ENCODE results near the gene KCTD5.
"Not testable (repeated sequence)": the region's sequence is repeated elsewhere in the genome, so short reads cannot be mapped to it uniquely, and the experiment has no call there.

The KCTD5 gene

DNA sequence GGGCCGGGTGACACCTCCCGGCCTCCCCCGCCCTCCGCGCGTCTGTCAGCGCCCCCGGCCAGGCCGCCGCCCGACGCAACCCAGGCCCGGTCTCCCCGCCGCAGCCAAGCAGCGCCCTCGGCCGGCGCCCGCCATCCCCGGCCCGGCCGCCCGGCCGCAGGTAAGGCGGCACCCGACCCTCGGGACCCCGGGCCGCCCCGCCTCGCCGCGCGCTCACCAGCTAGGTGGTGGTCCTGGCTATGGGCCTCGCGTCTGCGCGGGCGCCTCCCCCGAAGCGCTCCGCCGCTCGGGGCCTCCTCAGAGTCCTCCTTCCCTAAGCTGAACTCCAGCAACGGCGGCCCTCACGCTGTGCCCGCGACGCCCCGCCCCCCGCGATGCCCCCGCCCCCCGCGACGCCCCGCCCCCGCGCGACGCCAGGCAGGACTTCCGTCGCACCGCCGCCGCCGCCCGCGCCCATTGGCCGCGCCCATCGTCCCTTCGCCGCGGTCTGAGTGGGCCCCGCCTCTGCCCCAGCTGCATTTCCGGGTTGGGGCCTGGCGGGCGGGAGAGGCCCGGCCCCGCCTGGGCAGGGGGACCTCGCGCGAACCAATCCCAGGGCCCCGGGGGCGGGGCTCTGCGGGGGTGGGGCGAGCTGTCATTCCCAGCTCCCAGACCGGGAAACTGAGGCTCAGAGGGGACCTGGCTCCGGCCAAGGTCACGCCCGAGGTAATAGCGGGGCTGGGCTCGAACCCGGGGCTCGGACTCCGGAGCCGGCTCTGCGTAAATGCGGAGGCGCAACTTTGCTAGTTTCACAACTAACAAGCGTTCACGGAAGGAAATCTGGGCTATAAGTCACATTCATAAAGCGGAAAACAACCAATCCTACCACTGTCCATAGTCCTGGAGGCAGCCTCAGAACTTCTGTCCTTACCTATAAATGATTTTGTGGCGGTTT lies 9.0 kb upstream of the KCTD5 start:
- DNase-seq (ENCODE audit: low read depth): peak; percentile 97

DNA sequence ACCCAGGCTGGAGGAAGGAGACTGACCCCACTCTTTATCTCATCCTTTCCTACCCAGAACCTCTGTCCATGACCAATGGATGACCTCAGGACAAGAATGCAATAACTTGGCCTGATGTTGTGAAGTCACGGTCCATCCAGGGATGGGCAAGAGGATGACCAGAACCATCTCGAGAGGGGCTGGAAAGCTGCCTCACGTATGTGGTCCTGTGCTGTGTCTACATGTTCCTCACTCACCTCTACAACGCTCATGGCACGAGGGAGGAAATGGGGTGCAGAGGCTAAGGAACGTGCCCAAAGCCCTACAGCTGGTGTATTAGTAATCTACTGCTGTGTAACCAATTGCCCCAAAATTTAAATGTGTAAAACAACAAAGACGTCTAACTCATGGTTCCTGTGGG lies 7.3 kb upstream of the KCTD5 start:
- DNase-seq (ENCODE audit: low read depth): no peak

DNA sequence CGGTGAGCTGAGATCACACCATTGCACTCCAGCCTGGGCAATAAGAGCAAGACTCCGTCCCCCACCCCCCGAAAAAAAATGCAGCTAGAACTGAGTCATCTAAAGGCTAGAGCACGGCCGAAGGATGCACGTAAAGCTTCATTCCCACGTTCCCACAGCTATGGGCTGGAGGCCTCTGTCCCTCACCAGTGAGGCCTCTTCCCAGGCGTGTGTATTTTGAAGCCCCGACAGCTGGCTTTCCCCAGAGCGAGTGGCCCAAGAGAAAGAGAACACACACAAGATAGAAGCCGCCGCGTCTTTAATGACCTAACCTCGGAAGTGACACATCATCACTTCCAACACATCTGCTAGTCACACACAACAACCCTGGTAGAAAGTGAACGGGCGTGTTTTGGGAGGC lies 6.6 kb upstream of the KCTD5 start:
- DNase-seq (ENCODE audit: low read depth): no peak

DNA sequence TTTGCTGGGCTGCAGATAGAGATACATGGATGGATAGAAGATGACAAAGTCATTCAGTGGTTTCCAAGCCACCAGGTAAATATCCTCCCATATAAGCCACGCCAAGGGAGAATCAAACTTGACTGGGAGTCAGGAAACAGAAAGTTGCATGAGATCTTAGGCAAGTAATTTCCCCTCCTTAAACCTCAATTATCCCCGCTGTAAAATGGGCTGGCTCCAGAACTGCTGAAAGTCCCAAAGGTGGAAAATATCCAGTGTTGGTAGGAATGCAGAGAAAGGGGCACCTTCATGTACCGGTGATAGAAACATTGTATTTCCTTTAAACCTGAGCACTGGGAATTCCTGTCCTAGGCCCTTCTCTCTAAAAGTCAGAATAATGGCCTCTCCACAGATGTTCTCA lies 5.4 kb upstream of the KCTD5 start:
- DNase-seq (ENCODE audit: low read depth): not testable (repeated sequence)

DNA sequence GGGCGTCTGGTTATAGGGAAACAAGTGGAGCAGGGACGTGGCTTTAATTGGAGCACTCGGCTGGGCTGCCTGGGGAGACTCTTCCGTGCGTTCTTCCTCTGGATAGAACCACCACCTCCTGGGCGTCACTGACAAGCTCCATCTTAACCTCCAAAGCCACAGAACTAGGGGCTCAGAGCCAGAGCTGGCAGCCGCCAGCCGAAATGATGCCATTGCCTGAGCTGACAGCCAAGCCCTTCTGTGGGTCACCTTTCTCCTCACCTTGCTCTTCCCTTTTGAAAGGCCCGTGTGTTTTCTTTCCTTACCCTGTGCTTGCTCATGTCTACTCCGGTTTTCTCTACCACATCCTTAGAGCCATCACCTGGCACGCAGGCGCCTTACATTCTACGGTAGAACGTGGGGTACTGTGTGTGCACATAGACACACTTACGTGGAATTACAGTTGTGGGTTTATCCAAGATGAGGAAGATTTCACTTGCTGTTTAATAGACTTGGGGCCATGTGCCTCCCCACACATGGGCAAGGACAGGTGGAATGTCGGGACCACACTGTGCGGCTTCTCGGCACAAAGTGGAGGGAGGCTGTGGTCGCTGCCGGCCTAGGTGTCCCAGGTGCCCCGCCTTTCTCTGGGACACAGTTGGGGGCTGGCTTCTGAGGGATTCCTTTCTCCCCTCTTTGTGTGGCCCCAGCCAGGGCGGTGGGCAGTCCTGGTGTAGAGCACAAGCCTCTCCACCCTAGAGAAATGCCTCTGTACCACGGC lies 3.9 kb upstream of the KCTD5 start:
- DNase-seq (ENCODE audit: low read depth): not testable (repeated sequence)

DNA sequence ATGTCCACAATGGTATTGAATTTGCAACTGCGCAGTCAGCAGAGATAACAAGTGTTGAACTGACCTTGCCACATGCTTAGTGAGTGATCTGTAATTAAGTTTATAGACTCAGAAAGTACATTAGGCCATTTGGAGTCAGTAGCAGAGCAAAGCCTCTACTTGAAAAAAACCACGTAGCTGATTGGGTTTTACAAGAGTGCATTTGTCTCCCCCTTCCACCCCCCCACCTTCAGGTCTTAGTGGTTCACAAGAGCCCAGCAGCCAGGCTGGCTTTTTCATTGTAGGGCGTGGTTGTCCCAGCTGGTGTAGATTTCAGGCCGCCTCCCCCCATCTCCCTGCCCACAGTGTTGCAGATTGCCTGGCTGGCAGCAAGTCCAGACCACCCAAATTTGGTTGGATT lies 2.4 kb upstream of the KCTD5 start:
- DNase-seq (ENCODE audit: low read depth): not testable (repeated sequence)

DNA sequence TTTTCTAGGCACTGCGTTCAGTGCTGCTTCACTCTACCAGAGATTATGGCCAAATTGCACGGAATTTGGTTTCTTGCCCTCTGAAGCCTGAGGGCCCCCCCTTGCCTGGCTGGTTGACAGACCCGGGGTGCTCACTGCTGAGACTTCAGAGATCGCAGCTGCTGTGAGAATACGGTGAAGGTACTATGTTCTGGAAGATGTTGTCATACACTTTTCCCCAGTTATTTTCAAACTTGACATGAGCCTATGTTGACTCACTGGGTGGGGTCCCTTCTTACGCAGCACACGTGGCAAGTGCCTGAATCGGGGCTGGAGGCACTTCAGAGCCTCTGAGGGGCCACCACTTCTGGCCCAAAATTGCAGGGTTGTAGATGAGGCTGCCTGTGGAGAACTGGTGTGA lies 2.0 kb upstream of the KCTD5 start:
- DNase-seq (ENCODE audit: low read depth): not testable (repeated sequence)

DNA sequence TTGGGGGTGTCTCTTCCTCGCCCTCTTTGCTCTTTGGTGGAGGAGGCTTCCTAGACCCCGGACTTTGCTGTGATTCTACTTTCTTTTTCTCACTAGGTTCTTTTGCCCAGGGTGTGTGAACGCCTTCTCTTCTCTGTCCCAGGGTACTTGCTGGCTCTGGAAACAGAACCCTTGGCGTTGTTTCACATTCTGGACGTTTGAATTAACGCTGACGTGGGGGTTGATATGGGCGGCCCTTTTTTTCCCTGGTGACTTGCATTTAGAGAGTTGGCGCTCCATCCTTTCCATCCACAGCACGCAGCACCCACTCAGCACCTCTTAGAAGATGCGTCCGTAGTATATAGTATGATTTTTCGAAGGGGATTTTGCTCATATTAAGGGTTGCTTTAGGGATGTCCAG lies 718 bp downstream of the KCTD5 start:
- not testable (repeated sequence) for DNase-seq (ENCODE audit: low read depth)

DNA sequence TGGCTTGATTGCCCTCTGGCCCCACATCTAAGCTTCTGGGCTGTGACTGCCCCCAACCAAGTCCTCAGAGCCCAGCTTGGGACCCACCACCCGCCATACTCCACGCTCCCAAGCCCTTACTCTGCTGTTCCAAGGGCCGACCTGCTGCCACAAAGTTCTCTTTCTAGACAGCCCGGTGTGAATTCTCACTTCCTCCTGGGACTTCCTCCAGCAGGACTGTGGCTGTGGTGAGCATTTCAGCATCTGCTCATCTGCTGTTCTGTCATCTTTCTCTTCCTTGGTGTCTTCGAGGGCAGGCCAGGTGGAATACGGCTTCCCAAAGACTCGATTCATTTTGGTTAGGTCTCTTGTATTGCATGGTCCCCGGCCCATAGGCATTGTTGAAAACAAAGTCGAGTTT lies 3.8 kb downstream of the KCTD5 start:
- DNase-seq (ENCODE audit: low read depth): not testable (repeated sequence)

DNA sequence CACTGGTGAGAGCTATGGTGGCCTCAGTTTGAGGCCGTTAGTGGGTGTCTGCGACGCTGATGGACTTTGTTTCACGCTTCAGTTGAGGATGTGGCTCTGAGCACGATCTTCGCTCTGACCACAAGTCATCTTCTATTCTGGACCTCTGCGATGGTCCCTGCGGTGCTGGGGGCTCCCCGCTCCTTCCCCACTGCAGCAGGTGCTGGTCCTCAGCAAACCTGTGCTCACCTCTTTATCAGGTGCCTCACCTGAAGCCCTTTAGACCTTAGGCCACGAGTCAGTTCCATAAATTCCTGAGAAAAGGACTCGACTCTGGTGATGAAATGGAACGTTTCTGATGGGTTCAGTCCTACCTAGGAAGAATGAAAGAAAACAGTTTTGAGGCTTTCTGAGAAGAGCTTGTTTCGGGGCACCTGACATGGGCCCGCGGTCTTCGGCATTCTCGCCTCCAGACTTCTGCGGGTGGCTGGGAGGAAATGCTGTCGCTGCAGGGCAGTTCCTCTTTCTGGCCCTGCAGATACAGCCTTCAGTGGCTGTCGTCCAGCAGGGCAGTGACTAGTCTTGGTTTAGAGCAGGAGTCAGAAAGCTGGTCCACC lies 4.7 kb downstream of the KCTD5 start:
- no peak for DNase-seq (ENCODE audit: low read depth)

DNA sequence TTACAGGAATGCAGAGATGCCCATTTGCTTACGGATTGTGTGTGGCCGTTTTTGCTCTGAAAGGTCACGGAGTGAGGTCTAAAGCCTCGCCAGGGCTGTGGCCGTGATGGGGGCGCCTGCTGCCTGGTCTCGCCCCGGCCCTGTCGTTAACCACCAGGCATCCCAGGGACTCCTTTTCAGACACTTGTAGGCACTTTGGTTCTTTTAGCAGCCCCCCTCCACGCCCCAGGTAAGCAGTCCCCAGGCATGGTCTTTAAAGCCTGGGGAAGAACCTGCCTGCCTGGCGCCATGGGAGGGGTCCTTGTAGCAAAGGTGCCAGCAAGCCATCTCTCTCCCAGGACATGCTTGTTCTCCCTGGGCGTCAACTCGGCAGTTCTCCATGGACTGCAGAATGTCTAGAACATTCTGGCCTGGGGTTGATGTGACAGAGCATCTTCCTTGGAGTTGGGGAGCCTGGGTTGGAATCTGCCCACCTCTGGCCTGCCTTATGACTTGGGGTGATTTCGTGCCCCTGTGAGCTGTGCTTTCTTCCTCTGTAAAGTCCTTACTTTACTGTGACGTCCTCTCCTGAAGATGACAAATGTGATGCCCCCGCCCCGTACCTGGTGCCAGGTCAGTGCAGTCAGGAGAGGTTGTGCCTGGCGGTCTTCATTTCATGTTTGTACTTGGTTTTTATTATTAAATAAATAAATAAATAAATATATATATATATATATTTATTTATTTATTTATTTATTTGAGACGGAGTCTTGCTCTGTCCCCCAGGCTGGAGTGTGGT lies 5.4 kb downstream of the KCTD5 start:
- DNase-seq (ENCODE audit: low read depth): no peak

DNA sequence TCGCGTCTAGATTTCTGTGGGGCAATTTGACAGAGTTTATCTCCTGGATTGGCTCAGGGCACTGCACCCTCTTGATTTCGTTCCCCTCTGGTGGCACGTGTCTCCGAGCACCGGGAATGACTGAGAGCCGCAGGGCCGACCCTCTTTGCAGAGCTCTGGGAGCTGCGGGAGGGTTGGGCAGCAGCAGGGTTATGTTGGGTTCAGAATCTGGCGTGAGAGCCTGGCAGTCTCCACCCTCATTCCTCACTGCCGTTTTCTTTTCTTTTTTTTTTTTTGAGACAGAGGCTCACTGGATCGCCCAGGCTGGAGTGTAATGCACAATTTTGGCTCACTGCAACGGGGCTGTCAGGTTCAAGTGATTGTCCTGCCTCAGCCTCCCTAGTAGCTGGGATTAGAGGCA lies 7.1 kb downstream of the KCTD5 start:
- DNase-seq (ENCODE audit: low read depth): not testable (repeated sequence)

DNA sequence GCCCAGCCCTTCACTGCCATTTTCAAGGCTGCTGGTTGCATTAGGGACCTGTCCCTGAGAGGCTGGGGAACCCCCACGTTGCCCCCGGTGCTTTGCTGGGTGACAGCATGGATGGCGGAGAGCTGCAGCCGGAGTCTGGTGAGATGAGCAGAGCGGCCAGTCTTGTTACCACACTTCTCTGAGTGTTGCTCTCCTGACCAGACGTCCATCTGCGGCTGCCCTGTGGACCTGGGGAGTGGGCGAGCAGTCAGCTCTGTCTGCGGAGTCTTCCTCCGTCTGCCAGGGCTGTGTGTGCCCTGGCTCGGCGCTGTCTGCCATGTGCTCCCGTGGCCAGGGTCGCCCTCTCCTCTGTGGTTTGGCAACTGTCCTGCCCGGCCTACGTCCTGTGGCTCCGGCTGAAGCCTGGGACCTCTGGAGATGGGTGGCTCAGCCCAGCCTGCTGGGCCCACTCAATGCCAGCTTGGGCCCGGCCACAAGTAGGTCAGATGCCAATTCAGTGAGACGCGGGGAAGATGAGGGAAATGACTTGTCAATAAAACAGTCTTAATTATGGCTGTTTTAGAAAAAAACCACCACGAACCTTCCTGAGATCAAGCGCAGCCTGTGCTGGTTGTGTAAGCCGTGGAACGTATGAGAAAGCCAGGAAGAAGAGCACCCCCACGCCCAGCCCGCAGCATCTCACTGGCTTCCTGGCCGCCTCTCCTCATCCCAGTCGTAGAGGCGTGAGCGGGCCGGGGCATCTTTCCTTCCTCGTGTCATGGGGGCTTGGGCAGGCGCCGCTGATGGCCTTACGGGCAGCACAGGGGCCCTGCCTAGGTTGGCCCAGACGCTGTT lies 7.9 kb downstream of the KCTD5 start:
- DNase-seq (ENCODE audit: low read depth): no peak

DNA sequence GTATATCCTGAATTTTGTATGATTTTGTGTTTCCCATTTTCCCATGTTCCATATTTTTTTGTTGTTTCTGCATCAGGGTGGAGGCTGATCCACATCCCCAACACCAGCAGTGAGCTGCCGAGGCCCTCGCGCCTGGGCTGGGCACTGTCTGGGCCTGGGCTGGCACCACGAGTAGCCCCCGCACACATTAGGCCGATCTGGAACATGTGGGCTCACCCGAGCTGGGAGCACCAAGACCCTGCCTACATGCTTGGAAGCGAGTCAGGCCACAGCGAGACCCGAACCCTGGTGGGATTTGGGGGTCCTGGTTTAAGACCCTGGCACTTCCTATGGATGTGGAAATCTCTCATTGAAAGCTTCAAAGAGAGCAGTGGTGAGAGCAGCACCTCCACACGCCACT lies 8.5 kb downstream of the KCTD5 start:
- DNase-seq (ENCODE audit: low read depth): no peak

DNA sequence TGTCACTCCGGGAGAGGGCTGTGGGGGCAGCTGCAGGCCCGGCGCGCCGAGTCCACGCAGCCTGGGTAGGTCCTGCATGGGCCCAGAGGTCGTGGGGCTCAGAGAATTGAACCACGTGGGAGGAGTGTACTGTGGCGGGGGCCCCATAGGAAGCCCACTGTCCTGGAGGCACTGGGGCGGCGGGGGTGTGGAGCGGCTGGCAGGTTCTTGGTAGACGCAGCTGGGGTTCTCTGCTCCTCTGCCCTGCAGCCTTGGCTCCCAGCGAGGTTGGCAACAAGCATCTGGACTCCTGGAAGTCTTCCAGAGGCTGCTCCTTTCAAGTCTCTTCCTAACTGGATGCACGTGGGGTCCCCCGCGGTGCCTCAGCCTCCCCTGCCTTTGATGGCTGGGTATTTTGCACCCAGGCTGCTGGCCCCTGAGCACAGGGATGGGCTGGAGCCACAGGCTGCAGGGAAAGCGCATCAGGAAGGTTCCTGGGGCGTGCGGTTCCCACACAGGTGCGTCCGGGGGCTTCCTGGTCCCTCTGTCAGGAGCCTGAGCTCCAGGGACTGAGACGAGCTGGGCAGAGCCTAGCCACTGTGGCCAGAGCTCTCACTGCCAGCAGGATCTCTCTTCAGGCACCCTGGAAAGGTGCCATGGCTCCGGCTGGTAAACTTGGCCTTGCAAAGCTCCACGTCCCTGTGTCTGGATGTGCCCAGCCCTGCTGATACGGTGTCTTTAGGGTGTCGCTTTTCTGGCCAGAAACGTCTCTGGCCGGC lies 9.3 kb downstream of the KCTD5 start:
- DNase-seq (ENCODE audit: low read depth): no peak

DNA sequence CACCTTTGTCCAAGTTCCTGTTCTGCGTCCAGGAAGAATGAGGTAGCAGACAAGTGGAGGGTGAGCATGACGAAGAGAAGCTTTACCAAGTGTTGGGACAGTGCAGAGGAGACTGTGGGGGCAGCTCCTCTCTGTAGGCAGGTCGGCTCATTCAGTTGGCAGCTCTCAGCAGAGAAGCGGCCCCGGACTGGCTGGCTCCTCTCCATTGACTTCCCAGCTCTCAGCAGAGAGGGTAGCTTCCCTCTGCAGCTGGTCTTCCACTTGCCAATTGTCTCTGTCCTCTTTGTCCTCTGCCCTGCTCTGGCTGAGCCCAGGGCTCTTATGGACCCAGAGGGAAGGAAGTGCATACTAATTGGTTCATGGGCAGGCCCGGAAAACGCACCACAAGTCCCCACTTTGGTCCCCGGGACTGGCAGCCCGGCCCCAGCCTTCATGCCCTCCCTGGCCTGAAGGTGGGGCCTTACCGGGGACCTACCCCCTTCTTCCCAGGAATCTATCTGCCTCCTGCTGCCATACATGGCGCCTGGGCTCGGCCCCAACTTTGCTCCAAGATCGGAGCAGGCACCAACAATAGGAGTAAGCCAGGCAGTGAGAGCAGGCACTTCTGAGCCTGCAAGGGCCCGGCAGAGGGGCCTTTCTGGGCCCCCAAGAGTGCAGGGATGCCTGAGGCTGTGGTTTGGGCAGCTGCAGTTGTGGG lies 10.1 kb downstream of the KCTD5 start:
- DNase-seq (ENCODE audit: low read depth): no peak

DNA sequence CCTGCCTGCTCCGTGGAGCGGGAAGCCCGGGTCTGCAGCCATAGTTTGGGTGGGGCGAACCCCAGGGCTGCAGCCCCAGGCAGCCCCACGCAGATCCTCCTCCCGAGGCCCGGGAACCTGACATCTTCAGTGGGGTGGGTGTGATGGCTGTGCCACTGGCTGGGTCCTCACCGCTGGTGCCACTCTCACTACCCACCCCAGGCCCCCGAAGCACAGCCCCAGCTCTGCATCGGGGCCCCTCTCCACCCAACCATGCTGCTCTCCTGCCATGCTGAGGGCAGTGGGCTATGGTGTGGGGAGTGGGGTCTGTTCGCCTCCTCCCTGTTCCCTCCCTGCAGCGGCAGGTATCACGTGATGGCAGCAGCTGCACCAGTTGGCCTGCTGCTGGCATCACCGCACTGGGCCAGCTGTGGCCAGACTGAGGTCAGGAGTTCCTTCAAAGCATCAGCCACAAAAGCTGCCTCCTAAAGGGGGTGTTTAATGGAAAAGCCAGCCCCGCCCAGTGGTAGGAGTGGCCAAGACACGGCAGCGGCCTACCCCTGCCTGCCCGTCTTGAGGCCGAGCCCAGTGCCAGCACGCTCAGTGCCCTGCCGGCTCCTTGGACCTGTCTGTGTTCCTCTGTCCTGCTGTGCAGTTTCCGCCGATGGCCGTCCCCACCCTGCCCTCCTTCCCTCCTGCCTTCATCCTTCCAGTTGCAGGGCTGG lies 10.8 kb downstream of the KCTD5 start:
- DNase-seq (ENCODE audit: low read depth): no peak

DNA sequence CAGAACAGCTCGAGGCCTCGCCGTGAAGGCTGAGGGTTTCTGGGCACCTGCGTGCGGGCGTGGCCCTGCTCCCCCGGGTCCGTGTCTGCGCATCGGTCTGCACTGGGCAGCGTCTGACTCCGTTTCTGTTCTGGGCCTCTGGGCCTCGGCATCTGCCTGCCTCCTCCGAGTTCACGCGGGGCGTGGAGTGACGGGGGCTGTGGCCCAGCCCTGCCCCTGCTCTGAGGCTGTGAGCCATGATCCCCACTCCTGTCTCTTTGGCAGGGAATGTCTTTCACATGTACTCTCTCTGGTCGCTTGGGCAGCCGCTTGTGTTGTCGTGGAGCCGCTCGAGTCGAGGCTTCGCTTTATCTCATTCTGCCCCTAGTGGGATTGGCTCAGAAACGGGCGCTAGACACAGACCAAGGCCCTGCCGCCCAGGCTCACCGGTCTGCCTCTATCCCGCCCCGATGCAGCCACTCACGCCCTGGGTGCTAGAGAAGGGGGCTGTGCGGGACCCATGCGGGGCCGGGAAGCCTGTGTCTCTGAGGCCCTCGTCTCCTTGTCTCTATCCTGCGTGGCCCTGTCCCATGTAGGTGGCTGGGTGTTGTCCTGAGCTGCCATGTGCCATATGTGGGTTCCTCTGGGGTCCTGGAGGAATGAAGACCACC lies 14.4 kb downstream of the KCTD5 start:
- DNase-seq (ENCODE audit: low read depth): not testable (repeated sequence)
